ENCODE data around the gene THUMPD2.
A peak's percentile ranks its signal among the peaks of the same experiment; 100 is the strongest.
"Not testable (repeated sequence)": the region's sequence is repeated elsewhere in the genome, so short reads cannot be mapped to it uniquely, and the experiment has no call there.

Gene THUMPD2

DNA sequence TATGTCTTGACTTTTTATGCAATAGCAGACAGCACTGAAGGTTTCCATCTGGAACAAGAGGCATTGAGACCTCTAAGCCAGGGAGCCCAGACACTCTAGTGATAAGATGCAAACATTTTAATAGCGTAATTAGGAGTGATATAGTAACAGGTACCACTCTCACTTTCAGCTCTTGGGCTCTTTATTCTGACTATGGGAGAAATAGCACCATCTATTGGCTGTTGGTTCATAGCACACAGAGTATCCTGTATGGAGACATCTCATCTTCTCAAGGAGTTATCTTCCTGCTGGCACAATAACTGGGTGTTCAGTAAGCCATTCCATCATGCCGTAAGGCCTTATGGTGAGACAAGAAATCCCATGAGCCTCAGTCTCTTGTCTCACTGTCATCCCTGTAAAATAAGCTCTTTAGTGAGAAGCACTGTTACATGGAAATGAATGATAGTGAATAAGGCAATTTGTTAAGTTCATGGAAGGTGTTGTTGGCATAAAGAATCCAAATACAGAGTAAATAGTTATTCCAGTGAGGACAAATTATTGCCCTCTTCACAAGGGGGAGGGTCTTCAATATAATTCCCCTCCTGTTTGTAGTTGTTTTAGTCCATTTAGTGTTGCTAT is 48.3 kb downstream of the THUMPD2 start:
- in situ Hi-C loops (cut with HindIII; ENCODE audit: low pct_ligation_motif_present, low sequenced_read_pairs) = no loop called here
- Histone ChIP-seq H3K36me3 (replicated peaks) (peaks cover 4% of the 10 kb centered on the region), H3K4me3 (ENCODE audit: low read depth, low read length) (no peak overlapping the region), H3K27me3 (replicated peaks) (no peaks in the 10 kb centered on the region), H3K27ac (no peak overlapping the region)
- TF ChIP-seq, protein P1, sequence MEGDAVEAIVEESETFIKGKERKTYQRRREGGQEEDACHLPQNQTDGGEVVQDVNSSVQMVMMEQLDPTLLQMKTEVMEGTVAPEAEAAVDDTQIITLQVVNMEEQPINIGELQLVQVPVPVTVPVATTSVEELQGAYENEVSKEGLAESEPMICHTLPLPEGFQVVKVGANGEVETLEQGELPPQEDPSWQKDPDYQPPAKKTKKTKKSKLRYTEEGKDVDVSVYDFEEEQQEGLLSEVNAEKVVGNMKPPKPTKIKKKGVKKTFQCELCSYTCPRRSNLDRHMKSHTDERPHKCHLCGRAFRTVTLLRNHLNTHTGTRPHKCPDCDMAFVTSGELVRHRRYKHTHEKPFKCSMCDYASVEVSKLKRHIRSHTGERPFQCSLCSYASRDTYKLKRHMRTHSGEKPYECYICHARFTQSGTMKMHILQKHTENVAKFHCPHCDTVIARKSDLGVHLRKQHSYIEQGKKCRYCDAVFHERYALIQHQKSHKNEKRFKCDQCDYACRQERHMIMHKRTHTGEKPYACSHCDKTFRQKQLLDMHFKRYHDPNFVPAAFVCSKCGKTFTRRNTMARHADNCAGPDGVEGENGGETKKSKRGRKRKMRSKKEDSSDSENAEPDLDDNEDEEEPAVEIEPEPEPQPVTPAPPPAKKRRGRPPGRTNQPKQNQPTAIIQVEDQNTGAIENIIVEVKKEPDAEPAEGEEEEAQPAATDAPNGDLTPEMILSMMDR (IDR thresholded peaks at IDR 0.05; ENCODE audit: low read depth, low read length, missing control alignments) = peak; percentile 61
- DNase-seq = peak; percentile 29

DNA sequence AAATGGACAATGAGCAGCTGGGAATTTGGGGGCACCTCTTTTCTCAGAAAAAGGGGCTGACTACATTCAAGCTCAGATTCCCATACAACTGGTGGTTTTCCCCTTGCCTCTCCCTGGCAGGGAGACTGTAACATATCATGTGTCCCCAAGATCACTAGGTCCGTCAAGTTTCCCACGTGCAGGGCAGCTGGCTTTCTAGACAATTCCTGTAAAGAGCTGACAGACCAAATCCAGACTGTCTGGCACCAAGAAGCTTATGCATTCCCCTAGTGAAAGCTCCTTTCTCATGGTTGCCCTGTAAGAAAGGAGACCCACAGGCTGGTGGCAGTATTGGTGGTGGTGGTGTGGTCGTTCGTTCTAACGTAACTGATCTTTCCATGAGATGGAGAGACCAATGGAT is 48.8 kb downstream of the THUMPD2 start:
- no peak overlapping the region for H3K4me3 ChIP-seq (ENCODE audit: low read depth, low read length)
- in situ Hi-C loops (cut with HindIII; ENCODE audit: low pct_ligation_motif_present, low sequenced_read_pairs) = no loop called here
- DNase-seq = no peak

DNA sequence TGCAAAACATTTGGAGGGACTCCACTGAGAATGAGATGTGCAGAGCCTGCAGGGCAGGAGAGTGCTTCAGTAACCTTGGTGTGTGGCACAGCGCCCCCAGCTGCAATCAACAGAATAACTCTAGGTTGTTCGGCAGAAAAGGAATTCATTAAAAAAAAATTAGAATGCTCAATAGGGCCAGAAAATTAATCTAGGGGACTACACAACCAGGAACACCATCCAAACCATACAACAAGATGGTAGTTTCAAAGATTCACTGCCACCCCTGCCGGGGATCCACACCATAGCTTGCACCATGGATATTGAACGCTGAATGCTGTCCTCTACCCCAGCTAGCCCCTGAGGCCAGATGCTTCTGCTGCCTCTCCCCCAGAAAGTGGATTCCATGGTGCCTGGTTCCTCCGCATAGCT is 50.1 kb downstream of the THUMPD2 start:
- peaks cover 4% of the 10 kb centered on the region for H3K36me3 ChIP-seq (replicated peaks)
- H3K4me3 ChIP-seq (ENCODE audit: low read depth, low read length) = no peak overlapping the region
- TF ChIP-seq, protein P1 (IDR thresholded peaks at IDR 0.05; ENCODE audit: low read depth, low read length, missing control alignments) = peak; percentile 90
- peak; percentile 51 for DNase-seq
- H3K27ac ChIP-seq = no peak overlapping the region
- in situ Hi-C loops (cut with HindIII; ENCODE audit: low pct_ligation_motif_present, low sequenced_read_pairs) = no loop called here
- H3K27me3 ChIP-seq (replicated peaks) = no peaks in the 10 kb centered on the region

More for the DNA sequence above, 48.8 kb downstream of the THUMPD2 start:
- TF ChIP-seq, protein P1 (IDR thresholded peaks at IDR 0.05; ENCODE audit: low read depth, low read length, missing control alignments) = no peak
- Histone ChIP-seq H3K27ac (no peak overlapping the region), H3K27me3 (replicated peaks) (no peaks in the 10 kb centered on the region), H3K36me3 (replicated peaks) (peaks cover 4% of the 10 kb centered on the region)

DNA sequence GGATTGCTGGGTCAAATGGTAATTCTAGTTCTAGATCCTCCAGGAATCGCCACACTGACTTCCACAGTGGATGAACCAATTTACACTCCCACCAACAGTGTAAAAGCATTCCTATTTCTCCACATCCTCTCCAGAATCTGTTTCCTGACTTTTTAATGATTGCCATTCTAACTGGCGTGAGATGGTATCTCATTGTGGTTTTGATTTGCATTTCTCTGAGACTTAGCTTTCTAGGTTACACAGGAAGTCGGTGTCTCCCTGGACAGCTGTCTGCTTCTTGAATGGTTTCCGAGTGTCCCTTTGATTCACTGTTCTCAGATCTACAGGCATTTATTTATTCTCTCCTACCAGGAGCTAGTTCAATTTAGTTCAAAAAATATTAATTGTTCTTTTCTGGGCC is 51.0 kb downstream of the THUMPD2 start:
- peak overlapping the region; percentile 24 for H3K27ac ChIP-seq
- H3K4me3 ChIP-seq (ENCODE audit: low read depth, low read length); H3K27me3 ChIP-seq (replicated peaks); in situ Hi-C loops (cut with HindIII; ENCODE audit: low pct_ligation_motif_present, low sequenced_read_pairs); H3K36me3 ChIP-seq (replicated peaks): not testable (repeated sequence)
- DNase-seq = peak; percentile 38

DNA sequence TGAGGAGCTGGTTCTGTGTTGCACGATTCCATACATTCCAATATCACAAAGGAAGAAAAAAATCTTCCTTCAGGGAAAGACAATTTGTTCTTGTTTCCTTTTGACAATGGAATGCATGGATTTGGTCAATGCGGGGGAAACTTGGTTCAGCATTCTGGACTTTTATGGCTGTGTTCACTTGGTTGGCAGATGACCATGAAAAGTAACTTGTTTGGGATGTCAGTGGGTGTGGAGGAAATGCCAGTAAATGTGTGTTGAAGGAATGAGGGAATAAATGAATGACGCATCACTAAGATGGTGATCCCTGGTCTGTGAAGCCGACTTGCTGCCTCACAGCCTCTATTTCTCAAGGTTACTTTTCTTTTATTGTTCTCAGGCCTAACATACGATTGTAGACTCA is 53.7 kb downstream of the THUMPD2 start:
- in situ Hi-C loops (cut with HindIII; ENCODE audit: low pct_ligation_motif_present, low sequenced_read_pairs) = no loop called here
- TF ChIP-seq, protein P1 (IDR thresholded peaks at IDR 0.05; ENCODE audit: low read depth, low read length, missing control alignments) = no peak

DNA sequence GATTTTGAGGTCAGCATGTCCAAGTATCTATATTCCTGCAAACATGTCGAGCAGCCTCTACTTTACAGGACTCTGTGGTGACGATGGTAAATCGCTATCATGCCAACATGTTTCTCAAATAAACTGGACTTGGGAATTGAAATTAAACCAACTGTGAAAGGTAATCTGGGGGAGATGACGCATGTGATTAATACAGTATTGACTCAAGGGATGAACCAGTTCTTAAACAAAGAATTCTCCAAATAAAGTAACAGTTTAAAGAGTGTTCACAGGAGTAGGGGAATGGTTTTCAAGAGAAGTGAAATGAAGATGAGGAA is 54.3 kb downstream of the THUMPD2 start:
- no peak overlapping the region for H3K27ac ChIP-seq
- H3K4me3 ChIP-seq (ENCODE audit: low read depth, low read length) = no peak overlapping the region
- in situ Hi-C loops (cut with HindIII; ENCODE audit: low pct_ligation_motif_present, low sequenced_read_pairs) = no loop called here
- H3K36me3 ChIP-seq (replicated peaks) = no peaks in the 10 kb centered on the region
- no peaks in the 10 kb centered on the region for H3K27me3 ChIP-seq (replicated peaks)
- no peak for DNase-seq
- TF ChIP-seq, protein P1 (IDR thresholded peaks at IDR 0.05; ENCODE audit: low read depth, low read length, missing control alignments) = no peak

More for the DNA sequence above, 53.7 kb downstream of the THUMPD2 start:
- Histone ChIP-seq H3K4me3 (ENCODE audit: low read depth, low read length) (no peak overlapping the region), H3K27me3 (replicated peaks) (no peaks in the 10 kb centered on the region), H3K27ac (no peak overlapping the region), H3K36me3 (replicated peaks) (peaks cover under 1% of the 10 kb centered on the region)
- no peak for DNase-seq

All from brain microvascular endothelial cell (primary cell).